ENCODE data around the gene OPA3.
"Not testable (repeated sequence)": the region's sequence is repeated elsewhere in the genome, so short reads cannot be mapped to it uniquely, and the experiment has no call there.

OPA3 gene

DNA sequence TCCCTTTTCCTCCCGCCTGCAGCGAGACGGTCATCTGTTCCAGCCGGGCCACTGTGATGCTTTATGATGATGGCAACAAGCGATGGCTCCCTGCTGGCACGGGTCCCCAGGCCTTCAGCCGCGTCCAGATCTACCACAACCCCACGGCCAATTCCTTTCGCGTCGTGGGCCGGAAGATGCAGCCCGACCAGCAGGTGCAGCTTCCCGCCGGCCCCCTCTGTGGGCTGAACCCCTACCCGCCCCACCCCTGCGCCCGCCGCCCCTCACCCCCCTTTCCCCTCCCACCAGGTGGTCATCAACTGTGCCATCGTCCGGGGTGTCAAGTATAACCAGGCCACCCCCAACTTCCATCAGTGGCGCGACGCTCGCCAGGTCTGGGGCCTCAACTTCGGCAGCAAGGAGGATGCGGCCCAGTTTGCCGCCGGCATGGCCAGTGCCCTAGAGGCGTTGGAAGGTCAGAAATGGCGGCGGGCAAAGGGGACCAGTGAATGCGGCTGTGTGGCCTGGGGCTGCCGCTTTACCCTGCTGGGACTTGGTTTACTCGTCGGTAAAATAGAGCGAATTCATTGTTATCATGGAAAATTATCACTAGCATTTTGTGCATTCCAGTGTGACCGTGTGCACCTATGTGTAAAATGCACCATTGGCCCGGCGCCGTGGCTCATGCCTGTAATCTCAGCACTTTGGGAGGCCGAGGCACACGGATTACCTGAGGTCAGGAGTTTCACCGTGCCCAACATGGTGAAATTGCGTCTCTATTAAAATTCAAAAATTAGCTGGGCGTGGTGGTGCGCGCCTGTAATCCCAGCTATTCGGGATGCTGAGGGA lies 66.7 kb downstream of the OPA3 start:
- no peak for DNase-seq

DNA sequence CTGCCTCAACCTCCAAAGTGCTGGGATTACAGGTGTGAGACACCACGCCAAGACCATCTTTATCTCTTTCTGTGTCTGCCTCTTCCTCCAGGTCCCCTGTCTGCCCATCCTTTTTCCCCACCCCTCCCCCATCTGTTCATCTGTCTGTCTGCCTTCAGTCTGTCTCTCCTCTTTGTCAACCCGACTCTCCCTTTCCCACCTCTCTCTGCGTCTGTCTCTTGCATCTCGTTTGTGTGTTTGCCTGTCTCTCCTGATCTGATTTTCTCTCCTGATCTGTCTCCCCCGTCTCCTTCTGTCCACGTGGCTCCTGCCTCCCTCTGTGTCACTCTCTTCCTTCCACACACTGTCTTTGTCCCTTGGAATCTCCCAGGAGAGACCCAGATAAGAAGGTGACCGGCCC lies 67.4 kb downstream of the OPA3 start:
- DNase-seq, result no peak

DNA sequence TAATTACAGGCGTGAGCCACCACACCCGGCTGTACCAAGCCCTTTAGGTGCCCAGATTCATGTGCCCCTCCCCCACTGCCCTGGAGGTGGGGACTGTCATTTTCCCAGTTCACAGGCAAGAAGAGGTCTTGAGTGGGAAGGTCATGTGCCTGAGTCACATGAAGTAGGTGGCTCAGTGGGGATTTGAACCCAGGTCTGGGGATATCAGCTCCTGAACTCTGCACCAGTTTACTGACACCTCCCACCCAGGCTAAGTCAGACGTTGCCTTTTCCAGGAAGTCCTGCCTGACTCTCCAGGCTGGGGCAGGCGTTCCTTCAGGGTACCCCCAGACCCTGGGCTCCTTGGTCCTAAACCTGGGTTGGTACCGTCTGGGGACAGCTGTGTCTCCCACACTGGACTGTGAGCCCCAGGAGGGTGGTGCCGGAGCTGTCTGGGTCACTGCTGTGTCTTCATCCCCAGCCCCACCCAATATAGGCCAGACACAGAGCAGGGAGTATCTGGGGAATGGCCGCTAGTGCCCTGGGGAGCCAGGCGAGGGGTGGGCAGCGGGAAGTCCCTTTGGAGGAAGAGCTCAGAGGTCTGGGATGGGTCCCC lies 68.7 kb downstream of the OPA3 start:
- DNase-seq, result peak; percentile 15

DNA sequence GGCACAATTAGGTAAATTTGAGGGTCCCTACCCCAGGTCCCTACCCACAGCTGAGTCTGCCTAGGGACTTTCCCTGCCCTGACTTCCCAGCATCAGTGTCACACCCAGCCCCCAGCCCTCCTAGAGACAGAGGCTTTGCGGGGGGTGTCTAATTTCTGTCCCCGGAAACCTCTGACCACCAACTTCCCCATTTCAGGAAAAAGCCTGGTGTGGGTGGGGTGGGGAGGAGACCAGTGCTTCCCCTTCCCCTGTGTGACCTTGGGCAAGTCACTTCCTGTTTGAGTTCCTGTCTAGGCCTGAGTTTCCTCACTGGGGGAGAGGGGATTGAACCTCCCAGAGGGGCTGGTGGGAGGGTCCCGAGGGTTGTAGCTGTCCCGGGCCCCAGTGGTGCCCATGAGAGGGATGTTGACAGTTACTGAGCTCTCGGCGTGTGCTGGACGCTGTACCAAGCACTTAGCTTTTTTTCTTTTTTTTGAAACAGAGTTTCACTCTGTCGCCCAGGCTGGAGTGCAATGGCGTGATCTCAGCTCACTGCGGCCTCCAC lies 69.4 kb downstream of the OPA3 start:
- DNase-seq, result peak; percentile 82

DNA sequence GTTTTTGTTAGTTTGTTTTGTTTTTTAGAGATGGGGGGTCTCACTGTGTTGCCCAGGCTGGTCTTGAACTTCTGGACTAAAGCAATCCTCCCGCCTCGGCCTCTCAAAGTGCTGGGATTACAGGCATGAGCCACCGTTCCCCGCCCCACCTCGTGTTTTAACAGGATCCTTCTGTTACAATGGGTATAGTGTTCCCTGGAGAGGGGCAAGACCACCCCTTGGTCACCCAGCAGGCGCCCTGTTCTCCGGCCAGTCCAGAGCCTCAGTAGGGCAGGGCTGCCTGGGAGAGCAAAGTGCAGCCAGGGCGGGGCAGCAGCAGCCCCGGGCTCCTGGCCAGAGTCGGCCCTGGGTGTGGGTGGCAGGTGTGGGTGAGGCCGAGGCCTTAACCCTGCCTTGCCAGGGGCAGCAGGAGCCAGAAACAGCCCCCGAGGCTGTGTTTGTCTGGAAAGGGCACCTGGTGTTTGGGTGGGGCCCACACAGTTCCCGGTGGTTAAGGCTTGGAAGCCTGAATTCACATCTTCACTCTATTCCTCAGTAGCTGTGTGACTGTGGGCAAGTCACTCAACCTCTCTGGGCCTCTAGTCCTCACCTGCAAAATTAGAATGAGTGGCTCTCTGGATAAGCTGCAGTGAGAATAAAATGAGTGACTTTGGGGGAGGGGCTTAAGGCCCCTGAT lies 70.1 kb downstream of the OPA3 start:
- no peak for DNase-seq

DNA sequence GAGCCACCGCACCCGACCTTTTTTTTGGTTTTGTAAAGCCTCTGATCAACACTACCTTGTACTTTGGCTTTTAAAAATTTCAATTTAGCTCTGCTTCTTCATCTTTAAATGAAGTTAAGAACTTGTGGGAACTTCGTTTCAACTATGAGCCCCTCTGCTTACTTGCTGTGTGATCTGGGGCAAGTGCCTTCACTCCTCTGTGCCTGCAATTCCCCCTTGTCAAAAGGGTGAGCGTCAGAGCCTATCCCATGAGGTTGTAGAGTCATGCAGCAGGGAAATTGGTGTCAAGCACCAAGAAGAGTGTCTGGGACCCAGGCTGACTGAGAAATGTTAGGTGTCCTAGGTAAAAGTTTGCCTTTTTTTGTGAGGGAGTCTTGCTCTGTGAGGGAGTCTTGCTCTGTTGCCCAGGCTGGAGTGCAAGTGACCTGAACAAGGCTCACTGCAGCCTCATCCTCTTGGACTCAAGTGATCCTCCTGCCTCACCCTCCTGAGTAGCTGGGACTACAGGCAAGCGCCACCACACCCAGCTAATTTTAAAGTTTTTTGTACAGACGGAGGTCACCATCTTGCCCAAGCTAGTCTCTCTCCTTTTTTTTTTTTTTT lies 71.6 kb downstream of the OPA3 start:
- no peak for DNase-seq

DNA sequence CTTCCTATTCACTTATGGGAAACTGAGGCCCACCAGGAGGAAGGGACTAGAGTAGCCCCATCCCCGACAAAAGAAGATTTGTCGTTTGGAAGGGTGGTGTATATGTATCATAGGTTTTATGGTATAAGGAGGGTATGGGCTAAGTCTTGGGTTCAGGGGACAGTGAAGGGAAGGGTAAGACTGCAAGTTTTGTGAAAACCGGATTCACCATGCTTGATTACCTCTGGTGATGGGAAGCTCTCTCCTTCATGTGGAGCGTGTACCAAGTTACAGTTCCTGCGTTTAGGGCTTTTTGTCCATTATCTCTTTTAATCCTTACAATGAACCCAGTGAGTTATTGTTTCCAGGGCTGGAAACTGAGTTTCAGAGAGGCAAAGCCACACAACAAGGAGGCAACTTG lies 73.5 kb downstream of the OPA3 start:
- DNase-seq, result no peak

DNA sequence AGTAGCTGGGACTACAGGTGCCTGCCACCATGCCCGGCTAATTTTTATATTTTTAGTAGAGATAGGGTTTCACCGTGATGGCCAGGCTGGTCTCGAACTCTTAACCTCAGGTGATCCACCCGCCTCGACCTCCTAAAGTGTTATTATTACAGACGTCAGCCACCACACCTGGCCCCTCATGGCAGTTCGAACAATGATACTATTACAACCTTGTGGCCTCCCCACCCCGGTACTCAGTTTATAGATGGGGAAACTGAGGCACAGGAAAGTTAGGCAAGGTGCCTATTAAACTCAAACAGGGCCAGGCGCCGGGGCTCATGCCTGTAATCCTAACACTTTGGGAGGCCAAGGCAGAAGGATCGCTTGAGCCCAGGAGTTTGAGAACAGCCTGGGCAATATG lies 74.2 kb downstream of the OPA3 start:
- DNase-seq, result not testable (repeated sequence)

DNA sequence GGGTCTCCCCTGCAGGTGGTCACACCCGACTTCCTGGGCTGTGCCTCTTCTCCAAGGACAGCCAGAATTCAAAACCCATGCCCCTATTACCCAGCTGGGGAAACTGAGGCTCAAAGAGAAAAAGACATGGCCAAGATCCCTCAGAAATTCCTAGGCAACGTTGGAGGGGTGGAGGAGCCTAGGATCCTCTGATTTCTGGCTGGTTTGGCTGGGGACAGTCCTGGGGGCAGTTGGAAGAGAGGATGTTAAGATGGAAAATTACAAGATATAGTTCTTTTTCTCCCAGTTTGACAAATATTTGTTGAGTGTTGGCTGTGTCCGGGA lies 74.9 kb downstream of the OPA3 start:
- DNase-seq, result no peak

DNA sequence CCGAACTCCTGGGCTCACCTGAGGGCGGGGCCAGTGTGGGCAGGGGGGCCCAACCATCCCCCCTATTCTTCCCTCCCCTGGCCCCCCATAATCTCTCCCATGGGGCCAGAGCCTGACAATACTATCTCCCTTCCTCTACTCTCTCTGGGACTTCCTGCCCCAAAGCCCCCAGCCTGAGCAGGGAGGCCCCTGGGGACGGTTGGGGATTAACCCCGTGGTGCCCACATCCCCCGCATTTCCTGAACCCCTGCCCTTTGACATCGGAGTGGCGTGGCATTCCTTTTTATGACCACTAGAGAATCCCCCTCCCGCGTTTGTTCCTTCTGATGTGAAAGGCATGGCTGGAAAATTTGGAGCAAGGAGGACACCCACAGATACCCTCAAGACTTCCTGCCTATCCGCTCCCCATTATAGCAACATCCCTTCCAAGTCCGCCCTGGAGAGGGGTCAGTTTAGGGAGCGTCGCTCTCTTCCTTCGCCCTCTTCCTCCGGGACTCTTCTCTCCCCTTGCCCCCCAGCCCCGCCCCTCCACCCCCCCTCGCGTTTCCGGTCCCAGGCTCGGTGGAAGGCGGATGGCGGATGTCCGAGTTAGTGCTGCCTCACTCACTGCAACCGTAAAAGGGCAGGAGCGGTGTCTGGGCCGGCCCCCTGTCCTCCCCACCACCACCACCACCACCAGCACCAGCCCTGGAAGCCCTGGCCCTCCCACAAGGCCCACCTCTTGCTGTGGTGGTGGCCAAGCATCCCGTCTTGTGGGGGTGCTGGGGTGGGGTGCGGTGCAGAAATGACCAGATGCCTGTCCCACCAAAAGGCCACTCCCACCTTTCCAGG lies 75.5 kb downstream of the OPA3 start:
- DNase-seq, result peak; percentile 51

DNA sequence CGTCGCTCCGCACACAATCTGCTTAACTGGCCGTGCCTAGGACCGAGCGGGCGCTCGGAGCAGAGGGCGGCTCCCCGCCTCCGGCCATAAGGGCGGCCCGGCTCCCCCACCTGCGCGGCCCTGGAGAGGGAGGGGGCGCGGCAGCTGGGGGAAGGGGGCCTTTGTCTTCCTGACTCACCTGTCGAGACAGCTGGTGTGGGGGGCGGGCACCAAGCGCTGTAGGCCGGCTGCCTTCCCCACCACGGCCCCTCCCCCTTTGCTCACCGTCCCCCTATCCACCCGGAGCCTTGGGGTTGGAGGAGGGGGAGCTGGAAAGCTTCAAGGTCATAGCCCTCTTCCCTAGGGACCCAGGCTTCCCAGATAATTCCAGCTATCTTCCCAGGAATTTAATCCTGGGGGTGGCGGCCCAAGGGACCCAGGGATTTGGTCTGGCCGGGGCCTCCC lies 76.2 kb downstream of the OPA3 start:
- no peak for DNase-seq

DNA sequence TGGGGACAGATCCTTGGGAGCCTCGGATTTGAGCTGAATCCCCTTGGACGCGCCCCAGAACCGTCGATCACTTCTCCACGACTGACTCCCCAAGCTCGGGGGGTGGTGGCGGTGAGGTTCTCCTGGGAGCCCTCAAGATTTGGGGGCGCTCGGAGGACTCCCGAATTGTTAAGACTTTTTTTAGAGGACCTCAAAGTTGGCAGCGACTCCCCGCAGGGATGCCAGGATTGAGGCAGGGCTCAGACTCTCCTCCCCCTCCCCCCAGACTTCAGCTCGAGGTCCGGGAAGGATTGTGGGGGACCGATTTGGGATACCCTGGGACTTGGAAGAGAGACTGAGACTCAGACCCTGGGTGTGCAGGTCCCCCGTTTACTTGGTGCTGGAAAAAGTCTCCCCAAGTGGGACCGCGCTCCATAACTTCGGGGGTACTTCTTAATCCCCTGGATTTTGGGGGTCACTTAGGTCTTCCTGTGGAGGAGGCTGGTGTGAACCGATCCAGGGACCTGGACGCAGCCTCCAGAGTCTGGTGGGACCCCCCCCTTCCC lies 76.7 kb downstream of the OPA3 start:
- DNase-seq, result no peak

DNA sequence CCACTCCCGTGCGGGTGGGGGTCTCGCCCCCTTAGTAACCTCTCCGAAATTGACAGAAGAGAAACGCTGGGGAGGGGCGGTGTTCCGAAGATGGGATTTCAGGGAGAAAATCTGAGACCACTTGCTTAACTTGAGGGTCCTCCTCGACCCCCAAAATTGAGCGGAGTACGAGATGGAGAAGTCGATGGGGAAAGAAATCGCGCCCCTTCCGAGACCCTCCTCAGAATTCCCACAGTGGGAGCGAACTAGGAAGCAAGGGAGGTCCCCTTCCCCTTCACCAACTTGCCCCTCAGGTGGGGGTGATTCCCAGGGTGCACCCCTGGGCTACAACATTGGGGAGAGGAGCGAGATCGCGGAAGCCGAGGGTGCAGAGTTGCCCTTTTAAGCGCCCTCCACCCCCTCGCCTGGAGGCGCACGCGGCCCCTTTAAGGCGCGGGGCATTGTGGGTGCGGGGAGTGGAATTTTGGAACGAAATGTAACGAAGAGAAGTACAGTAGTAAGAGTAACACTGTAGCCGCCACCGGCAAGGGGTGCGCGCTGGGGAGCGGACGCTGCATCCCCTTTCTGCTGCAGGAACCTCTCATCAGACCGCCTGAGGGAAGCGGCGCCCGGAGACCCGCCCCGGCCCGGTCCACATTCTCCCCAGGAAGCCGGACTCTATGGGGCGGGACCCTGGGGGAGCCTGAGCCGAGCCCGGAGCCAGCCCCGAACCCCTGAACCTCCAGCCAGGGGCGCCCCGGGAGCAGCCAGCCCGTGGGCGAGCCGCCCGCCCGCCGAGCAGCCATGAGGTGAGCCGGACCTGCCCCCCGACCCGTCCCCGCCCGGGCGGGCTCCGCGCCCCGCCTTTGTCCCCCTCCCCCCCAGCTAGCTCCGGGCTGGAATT lies 77.4 kb downstream of the OPA3 start, which contains the start of gene VASP:
TSS of gene VASP (plus strand) at position 491 of the 883 bp plus-strand sequence. CDS start at position 784, 293 bp downstream.
- DNase-seq, result peak; percentile 89

DNA sequence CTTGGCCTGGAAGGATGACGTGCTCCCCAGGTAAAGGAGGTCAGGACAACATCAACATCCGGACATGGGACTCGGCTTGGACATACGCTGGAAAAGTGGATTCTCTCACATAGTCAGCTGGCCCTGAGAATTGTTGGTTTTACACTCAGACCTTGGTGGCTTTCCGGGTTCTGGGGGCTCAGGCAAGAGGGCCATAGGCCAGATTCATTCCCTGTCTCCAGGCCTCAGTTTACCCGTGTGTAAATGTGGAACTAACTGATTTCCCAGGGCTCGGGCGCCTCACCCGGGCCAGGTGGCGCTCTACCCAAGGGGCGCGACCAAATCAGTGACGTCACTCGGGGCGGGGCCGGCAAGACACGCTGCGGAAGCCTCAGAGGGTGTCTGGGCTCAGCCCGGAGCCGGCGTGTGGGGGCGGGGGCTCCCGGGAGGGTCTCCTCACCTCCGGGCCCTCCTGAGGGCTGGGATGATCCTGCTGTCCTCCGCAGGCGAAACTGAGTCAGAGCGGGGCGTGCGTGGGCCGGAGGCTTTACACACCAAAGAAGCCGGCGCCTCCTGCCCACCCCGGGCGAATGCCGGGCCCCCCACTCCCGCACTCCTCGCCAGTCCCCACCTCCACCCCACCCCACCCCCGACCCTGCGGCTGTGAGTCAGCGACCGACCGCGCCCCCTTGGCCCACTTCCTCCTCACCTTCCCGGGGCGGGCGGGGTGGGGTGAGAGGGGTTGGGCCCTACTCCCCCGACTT lies 78.2 kb downstream of the OPA3 start:
- peak; percentile 94 for DNase-seq

DNA sequence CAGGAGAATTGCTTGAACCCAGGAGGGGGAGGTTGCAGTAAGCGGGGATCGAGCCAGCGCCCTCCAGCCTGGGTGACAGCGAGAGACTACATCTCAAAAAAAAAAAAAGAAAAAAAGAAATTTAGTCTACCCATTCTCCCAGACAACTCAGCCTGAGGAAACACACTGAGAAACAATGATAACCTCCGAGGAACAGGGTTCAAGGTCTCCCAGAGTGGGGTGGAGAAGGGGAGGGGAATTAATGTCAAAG lies 78.7 kb downstream of the OPA3 start:
- DNase-seq, result no peak

DNA sequence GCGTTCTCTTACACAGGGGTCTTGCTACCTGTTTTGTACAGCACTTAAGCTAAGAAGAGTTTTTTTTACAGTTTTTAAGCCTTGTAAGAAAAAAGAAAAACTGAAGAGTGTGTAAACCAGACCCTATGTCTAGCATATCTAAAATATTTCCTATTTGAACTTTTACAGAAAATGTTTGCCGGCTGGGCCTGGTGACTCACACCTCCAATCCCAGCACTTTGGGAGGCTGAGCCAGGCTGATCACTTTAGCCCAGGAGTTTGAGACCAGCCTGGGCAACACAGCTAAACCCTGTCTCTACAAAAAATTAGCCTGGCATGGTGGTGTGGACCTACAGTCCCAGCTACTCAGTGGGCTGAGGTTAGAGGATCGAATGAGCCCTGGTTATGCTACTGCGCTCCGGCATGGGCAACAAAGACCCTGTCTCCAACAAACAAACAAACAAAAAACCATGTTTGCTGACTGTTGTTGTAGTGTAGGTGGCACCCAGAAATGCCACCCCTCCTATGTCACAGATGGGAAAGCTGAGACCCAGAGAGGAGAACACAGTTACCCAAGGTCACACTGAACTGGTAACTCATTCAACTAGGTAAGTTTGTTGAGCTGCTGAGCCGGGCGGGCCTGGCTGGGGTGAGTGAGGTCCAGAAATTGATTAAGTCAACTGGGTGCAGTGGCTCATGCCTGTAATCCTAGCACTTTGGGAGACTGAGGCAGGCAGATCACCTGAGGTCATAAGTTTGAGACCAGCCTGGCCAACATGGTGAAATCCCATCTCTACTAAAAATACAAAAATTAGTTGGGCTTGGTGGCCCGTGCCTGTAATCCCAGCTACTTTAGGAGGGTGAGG lies 79.2 kb downstream of the OPA3 start:
- DNase-seq, result no peak

DNA sequence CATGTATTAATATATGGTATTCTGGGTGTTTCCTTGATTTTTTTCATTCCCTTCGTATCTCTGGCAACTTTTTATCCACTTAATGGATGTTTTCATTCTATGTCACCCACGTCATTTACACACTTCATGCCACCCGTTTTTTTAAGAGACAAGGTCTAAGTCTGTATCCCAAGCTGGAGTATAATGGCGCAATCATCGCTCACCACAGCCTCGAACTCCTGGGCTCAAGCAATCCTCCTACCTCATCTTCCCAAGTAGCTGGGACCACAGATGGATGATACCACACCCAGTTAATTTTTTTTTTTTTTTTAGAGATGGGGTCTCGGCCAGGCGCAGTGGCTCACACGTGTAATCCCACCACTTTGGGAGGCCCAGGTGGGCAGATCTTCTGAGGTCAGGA lies 80.7 kb downstream of the OPA3 start:
- DNase-seq, result no peak

DNA sequence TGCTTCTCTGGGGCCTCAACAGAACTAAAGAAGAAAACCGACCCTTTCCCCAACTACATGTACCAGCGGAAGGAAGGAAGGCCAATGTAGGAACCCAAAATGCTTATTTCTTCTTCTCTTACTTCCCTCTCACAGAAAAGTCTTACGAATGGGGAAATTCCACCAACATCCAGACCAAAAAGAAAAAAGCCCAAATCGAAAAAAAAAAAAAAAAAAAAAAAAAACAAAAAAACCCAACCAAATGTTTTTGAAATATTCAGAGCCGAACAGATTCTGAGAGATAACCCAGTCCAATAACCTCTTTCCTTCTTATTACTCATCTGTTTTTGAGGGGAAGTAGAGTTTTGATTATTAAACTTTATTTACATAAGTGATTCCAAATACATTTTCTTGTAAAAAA lies 82.5 kb downstream of the OPA3 start:
- DNase-seq, result no peak

DNA sequence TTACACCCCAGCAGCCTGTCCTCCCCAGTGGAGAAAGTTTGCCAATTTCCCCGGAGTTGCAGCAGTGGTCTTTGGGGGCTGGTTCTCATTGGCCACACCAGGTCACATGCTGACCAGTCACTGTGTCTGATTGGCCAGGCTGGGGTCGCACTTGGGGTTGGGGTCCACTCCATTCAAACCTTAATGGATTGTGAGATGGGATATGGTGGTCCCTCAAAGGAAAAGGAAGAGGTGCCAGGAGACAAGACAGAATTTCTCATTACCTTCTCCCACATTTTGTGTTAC lies 82.9 kb downstream of the OPA3 start:
- DNase-seq, result no peak

Data from CD4-positive, alpha-beta T cell treated with Interferon gamma for 1 hour (primary cell).